ENCODE results near the gene IGFL2.

DNA sequence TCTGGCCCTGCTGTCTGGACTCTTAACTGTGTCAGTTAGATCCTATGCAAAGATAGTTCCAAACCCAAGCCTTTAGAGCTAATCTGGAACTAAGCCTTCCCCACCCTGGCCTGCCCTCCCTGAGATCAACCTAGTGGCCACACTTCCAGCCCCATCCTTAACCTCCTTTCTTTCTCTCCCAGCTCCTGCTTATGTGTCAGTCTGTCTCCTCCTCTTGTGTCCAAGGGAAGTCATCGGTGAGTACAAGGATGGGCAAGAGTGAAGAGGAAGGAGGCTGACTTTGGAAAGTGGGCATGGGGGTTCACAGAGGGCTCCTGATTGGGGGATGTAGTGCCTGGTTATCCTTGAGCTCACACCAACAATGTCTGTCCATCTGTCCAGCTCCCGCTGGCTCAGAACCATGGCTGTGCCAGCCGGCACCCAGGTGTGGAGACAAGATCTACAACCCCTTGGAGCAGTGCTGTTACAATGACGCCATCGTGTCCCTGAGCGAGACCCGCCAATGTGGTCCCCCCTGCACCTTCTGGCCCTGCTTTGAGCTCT lies 12.3 kb downstream of the IGFL2 start:
- TF ChIP-seq CTCF (IDR thresholded peaks at IDR 0.05) (no peak), POLR2A (IDR thresholded peaks at IDR 0.05) (no peak)

All from lower leg skin (tissue), 3 donors.